Amniotic epithelial cell (primary cell): ENCODE data around the gene CUEDC1.

Experiments used
- DNase-seq: peaks from one replicate; pipeline ENCODE4 v3.0.0-alpha.2; 2010; ENCODE audit warnings: low read depth

Gene CUEDC1

GRCh38 chr17:57834146-57834741 lies 121.0 kb downstream of the CUEDC1 start:
- peak; percentile 38 for DNase-seq

DNA sequence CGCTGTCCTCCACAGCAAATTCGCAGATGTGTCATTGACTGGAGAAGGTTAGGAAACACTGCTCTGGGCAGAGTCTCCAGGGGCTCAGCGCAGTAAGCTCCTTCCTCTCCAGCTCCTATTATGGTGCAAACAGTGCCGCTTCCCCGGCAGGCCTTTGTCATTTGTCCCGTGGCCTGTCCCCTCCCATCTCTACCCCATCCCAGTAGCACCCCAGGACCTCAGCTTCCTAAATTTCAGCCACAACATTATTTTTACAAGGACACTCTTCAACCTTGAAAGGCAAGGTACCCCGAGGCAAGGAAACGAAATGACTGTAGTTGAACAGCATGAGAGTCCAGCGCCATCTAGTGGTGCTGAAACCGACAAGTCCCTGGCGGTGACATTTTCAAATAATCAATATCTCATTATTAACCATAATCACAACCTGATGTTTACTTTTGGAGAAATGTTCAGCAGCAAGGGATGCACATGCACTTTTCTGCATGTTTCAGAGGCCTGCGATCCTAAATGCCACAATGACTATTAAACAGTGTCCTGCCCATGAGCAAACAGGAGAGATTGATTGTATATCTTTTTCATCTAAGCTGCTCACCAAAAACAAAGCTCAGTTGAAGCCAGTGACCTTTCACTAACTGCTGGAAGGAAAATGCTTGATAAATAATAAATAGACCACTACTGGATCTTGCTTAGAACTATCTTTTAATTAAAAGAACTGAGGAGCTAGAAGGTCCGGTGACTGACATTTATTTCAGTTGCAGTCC lies 121.9 kb downstream of the CUEDC1 start:
- peak; percentile 80 for DNase-seq

- no peak for DNase-seq
Observed at GRCh38 chr17:57832314-57833178, 122.7 kb downstream of the CUEDC1 start.

DNA sequence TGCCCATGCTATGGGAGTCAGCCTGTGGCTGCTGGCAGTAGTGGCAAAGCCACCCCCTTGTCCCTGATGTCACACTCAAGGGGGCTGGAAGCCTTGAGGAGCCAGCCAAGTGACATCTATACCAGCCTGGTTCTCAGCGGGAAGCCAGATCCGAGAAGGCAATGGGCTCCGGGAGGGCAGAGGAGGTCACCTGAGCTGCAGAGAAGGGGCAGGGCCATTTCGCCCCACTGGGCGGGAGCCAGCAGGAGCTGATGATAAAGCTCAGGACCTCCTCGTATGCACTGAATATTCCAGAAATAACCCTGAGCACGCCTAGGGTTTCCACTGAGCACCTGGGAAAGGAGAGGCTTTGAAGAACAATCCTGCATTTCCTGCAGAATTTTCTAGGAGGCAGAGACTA lies 124.3 kb downstream of the CUEDC1 start:
- no peak for DNase-seq

DNA sequence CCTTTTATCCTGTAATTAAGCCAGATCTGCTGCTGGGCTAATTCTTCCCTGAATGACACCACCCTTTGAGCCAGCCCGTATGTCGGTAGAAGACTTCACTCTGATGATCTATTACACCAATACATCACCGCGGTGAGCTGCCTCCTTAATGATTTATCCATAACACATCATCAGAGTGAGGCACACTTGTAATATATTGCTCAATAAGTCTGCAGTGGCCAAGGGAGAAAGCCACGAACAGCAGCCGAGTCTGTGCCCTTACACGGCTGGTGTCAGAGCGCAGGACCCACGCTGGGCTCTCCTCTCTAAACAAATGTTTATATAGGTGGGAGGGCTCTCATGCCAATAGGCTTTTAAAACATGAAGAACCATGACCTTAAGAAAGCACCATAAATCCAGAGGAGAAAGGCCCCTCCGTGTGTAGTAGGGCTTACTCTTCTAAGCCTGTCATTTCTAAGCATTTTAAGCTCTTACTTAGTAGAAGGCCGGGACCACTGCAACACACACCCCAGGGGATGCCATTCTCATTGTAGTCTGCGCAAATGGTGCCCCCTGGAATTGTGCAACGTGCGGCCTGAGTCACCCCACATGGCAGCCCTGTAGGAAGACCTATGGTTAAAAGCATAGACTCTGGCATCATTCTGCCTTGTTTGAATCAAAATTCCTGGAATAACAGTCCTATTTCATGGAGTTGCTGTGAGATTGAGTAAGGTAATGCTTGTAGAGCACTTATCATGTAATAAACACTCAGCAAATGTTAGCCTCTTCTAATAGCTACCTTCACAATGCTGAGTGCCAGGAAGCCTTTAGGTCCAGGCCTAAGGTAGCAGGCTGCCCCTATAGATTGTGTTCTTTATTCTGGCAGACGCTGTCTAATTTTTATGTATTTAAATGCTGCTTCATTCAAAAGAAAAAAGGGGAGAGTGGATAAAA lies 131.5 kb downstream of the CUEDC1 start:
- peak; percentile 96 for DNase-seq

DNA sequence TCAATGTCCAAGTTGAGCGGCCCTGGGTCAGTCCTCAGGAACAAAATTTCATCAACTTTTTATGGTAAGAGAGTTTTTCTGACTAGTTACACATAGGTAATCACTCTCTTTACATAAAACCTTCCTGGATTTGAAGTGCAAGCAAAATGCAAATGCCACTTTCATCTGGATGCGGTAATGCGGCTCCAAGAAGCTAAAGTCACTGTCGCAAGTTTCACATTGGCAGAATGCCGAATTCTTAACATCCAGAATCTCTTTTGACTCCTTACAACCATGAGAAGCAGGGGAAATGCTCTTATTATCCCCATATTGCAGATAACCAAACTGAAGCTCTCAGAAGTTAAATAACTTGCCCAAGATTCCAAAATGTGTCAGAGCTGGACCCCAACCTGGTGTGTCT lies 135.3 kb downstream of the CUEDC1 start:
- DNase-seq, result no peak

GRCh38 chr17:57819285-57819684 lies 135.9 kb downstream of the CUEDC1 start:
- DNase-seq, result no peak

DNA sequence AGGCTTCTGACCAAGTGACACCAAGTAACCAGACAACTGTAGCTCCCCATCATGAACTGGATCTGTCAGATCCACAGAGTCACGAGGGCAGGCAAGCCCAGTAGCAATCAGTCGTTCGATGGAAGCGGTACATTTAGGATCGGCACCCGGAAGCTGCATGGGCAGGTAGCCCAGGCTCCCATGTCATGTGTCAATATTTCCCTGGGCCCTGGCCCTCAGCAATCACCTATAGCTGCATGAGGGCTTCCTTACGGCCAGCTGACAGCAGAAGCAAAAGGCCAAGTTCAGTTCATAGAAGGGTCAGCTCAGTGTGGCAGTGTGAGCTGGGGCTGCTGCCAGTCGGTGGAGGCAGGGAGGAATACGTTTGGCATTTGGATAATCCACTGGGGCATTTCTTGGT lies 137.1 kb downstream of the CUEDC1 start:
- no peak for DNase-seq

DNA sequence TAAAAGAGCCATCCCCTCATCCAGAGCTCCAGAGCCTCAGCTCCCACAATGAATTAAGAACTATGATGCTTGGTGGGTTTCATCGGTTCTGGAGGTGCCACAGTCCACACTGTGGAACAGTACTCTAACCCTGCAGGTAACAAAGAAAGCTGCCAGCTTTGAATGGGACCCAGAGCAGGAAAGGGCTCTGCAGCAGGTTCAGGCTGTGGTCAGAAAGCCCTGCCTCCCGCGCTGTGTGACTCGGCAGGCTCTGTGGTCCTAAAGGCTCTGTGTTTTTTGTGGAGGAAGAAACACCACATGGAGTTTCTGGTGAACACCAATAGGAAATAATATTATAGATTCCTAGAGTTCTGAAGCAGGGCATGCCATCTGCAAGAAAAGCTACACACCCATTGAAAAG lies 137.9 kb downstream of the CUEDC1 start:
- DNase-seq, result no peak

GRCh38 chr17:57814421-57814820 lies 140.8 kb downstream of the CUEDC1 start:
- no peak for DNase-seq

- DNase-seq, result no peak
Observed at GRCh38 chr17:57811638-57812280, 143.5 kb downstream of the CUEDC1 start.
